ENCODE measurements around the gene PNPLA1.

The PNPLA1 gene

GRCh38 chr6:36349240-36349639, 79.4 kb downstream of the PNPLA1 start:
- POLR2A ChIA-PET = no interaction called here
- no peak for DNase-seq (ENCODE audit: extremely low spot score)
- TF ChIP-seq NFRKB (IDR thresholded peaks at IDR 0.05) = no peak
- TF ChIP-seq FOXK2 (IDR thresholded peaks at IDR 0.05) = no peak
- no peak for TF ChIP-seq BHLHE40 (IDR thresholded peaks at IDR 0.05; ENCODE audit: borderline replicate concordance)
- no peak for TF ChIP-seq CTBP1 (IDR thresholded peaks at IDR 0.05; ENCODE audit: borderline replicate concordance)
- no peak for TF ChIP-seq ARNT (IDR thresholded peaks at IDR 0.05)
- no peak for TF ChIP-seq PKNOX1 (IDR thresholded peaks at IDR 0.05)
- TF ChIP-seq L3MBTL2 (conservative IDR thresholded peaks at IDR 0.05) = no peak
- no peak for TF ChIP-seq TARDBP (IDR thresholded peaks at IDR 0.05)
- TF ChIP-seq LEF1 (IDR thresholded peaks at IDR 0.05; ENCODE audit: borderline replicate concordance) = no peak
- no peak for TF ChIP-seq ZNF384 (IDR thresholded peaks at IDR 0.05)
- no peak for TF ChIP-seq FOXM1 (IDR thresholded peaks at IDR 0.05; ENCODE audit: borderline replicate concordance)
- TF ChIP-seq ELF4 (IDR thresholded peaks at IDR 0.05) = no peak
- TF ChIP-seq SP1 (IDR thresholded peaks at IDR 0.05) = no peak
- TF ChIP-seq SUZ12 (IDR thresholded peaks at IDR 0.05) = no peak
- no peak for TF ChIP-seq FOXA1 (IDR thresholded peaks at IDR 0.05)
- TF ChIP-seq HDGF (IDR thresholded peaks at IDR 0.05; ENCODE audit: borderline replicate concordance) = no peak
- CTCF ChIA-PET = no interaction called here

- ChIA-PET CTCF (interaction anchor here (0.6 to 2.7 kb wide), 3 partner anchors 9 to 1558 kb away, joined by 3 to 19 read pairs (median 5); partner anchors contain the start of gene BLTP3A), POLR2A (no interaction called here)
- DNase-seq (ENCODE audit: extremely low spot score) = no peak
- TF ChIP-seq HDGF (IDR thresholded peaks at IDR 0.05; ENCODE audit: borderline replicate concordance) = no peak
- TF ChIP-seq SUZ12 (IDR thresholded peaks at IDR 0.05) = no peak
- no peak for TF ChIP-seq TARDBP (IDR thresholded peaks at IDR 0.05)
- no peak for TF ChIP-seq SP1 (IDR thresholded peaks at IDR 0.05)
- no peak for TF ChIP-seq PKNOX1 (IDR thresholded peaks at IDR 0.05)
- no peak for TF ChIP-seq FOXA1 (IDR thresholded peaks at IDR 0.05)
- TF ChIP-seq FOXM1 (IDR thresholded peaks at IDR 0.05; ENCODE audit: borderline replicate concordance) = no peak
- no peak for TF ChIP-seq FOXK2 (IDR thresholded peaks at IDR 0.05)
- no peak for TF ChIP-seq NFRKB (IDR thresholded peaks at IDR 0.05)
Measured at GRCh38 chr6:36350082-36350481, 80.2 kb downstream of the PNPLA1 start.

- ChIA-PET POLR2A (interaction anchor here (0.7 to 1.4 kb wide), 2 partner anchors 10 to 72 kb away, joined by 3 read pairs; no protein-coding TSS in a partner anchor), CTCF (interaction anchor here (1.4 to 2.7 kb wide), 2 partner anchors 10 to 49 kb away, joined by 5 to 19 read pairs; no protein-coding TSS in a partner anchor)
- no peak for DNase-seq (ENCODE audit: extremely low spot score)
- no peak for TF ChIP-seq SP1 (IDR thresholded peaks at IDR 0.05)
Measured at GRCh38 chr6:36350681-36351571, 81.1 kb downstream of the PNPLA1 start.

- TF ChIP-seq PKNOX1 (IDR thresholded peaks at IDR 0.05) (no peak), SP1 (IDR thresholded peaks at IDR 0.05) (no peak)
- POLR2A ChIA-PET = interaction anchor here (0.7 kb wide), 1 partner anchor 12 kb away, joined by 3 read pairs; no protein-coding TSS in a partner anchor
- no peak for DNase-seq (ENCODE audit: extremely low spot score)
- CTCF ChIA-PET = interaction anchor here (0.8 kb wide), 1 partner anchor 50 kb away, joined by 3 read pairs; no protein-coding TSS in a partner anchor
Measured at GRCh38 chr6:36352477-36353157, 82.8 kb downstream of the PNPLA1 start.

GRCh38 chr6:36353411-36353915, 83.6 kb downstream of the PNPLA1 start:
- no peak for DNase-seq (ENCODE audit: extremely low spot score)
- CTCF ChIA-PET = interaction anchor here (0.8 kb wide), 1 partner anchor 51 kb away, joined by 3 read pairs; no protein-coding TSS in a partner anchor
- no peak for TF ChIP-seq CTBP1 (IDR thresholded peaks at IDR 0.05; ENCODE audit: borderline replicate concordance)
- TF ChIP-seq L3MBTL2 (conservative IDR thresholded peaks at IDR 0.05) = no peak
- TF ChIP-seq ZNF384 (IDR thresholded peaks at IDR 0.05) = no peak
- no peak for TF ChIP-seq LEF1 (IDR thresholded peaks at IDR 0.05; ENCODE audit: borderline replicate concordance)
- TF ChIP-seq HDGF (IDR thresholded peaks at IDR 0.05; ENCODE audit: borderline replicate concordance) = no peak
- no peak for TF ChIP-seq NFRKB (IDR thresholded peaks at IDR 0.05)
- TF ChIP-seq ARNT (IDR thresholded peaks at IDR 0.05) = no peak
- no peak for TF ChIP-seq SP1 (IDR thresholded peaks at IDR 0.05)
- TF ChIP-seq TARDBP (IDR thresholded peaks at IDR 0.05) = no peak
- TF ChIP-seq FOXM1 (IDR thresholded peaks at IDR 0.05; ENCODE audit: borderline replicate concordance) = no peak
- TF ChIP-seq SUZ12 (IDR thresholded peaks at IDR 0.05) = no peak
- no peak for TF ChIP-seq ELF4 (IDR thresholded peaks at IDR 0.05)
- TF ChIP-seq BHLHE40 (IDR thresholded peaks at IDR 0.05; ENCODE audit: borderline replicate concordance) = no peak
- POLR2A ChIA-PET = interaction anchor here (1.2 kb wide), 1 partner anchor 240 kb away, joined by 3 read pairs; no protein-coding TSS in a partner anchor

- DNase-seq (ENCODE audit: extremely low spot score) = no peak
- ChIA-PET POLR2A (no interaction called here), CTCF (interaction anchor here (1.1 kb wide), 1 partner anchor 15 kb away, joined by 3 read pairs; no protein-coding TSS in a partner anchor)
- TF ChIP-seq FOXA1 (IDR thresholded peaks at IDR 0.05) (no peak), FOXK2 (IDR thresholded peaks at IDR 0.05) (no peak), BHLHE40 (IDR thresholded peaks at IDR 0.05; ENCODE audit: borderline replicate concordance) (no peak), ARNT (IDR thresholded peaks at IDR 0.05) (no peak), HDGF (IDR thresholded peaks at IDR 0.05; ENCODE audit: borderline replicate concordance) (no peak), NFRKB (IDR thresholded peaks at IDR 0.05) (no peak), L3MBTL2 (conservative IDR thresholded peaks at IDR 0.05) (no peak), TARDBP (IDR thresholded peaks at IDR 0.05) (no peak), FOXM1 (IDR thresholded peaks at IDR 0.05; ENCODE audit: borderline replicate concordance) (no peak), CTBP1 (IDR thresholded peaks at IDR 0.05; ENCODE audit: borderline replicate concordance) (no peak), ZNF384 (IDR thresholded peaks at IDR 0.05) (no peak), PKNOX1 (IDR thresholded peaks at IDR 0.05) (no peak), SP1 (IDR thresholded peaks at IDR 0.05) (no peak), ELF4 (IDR thresholded peaks at IDR 0.05) (no peak), LEF1 (IDR thresholded peaks at IDR 0.05; ENCODE audit: borderline replicate concordance) (no peak), SUZ12 (IDR thresholded peaks at IDR 0.05) (no peak)
Measured at GRCh38 chr6:36355819-36356218, 86.0 kb downstream of the PNPLA1 start.
